ENCODE data around the gene KRTAP10-8. TPM values are rescaled to one million over a fixed set of nuclear protein-coding genes. Genes with fewer than 3 reads are reported as not detected.

Gene KRTAP10-8
- polyA plus RNA-seq, 1 donor from 2014 or later: not detected

DNA sequence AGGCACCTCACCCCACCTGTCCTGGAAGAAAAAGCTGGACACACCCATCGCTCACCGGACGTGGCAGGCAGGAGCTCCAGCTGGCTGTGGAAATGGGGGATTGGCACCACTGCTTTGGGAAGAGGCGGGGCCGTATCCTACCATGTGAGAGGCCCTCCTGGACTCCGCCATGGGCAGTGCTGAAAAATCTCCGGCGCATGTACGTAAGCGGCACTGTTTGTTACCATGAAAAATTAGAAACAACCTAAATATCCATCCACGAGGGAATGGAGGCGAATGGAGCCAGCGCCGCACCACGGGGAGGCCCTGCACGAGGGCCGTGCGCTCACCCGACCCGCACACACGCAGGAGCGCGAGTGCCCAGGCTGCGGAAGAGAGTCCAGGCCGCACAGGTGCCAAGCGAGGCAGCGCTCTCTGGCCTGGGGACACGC, 3.1 kb downstream of the KRTAP10-8 start:
- Histone ChIP-seq H3K27me3 (ENCODE audit: insufficient read depth, low read depth, low read length) (no peaks in the 10 kb centered on the region), H4K20me1 (ENCODE audit: insufficient read depth) (no peaks in the 10 kb centered on the region), H3K27ac (ENCODE audit: low read length) (no peak overlapping the region), H3K4me2 (ENCODE audit: low read length) (no peak overlapping the region), H3K36me3 (ENCODE audit: insufficient read depth, low read length) (no peaks in the 10 kb centered on the region), H3K9ac (ENCODE audit: low read length) (no peak overlapping the region), H3K4me3 (ENCODE audit: low read length) (no peak overlapping the region), H3K9me3 (ENCODE audit: low read length) (no peaks in the 10 kb centered on the region), H3K79me2 (replicated peaks; ENCODE audit: insufficient read depth, low read length) (no peaks in the 10 kb centered on the region), H3F3A (ENCODE audit: insufficient read depth, low read length, poor library complexity, severe bottlenecking) (no peaks in the 10 kb centered on the region), H2AFZ (ENCODE audit: low read depth, low read length) (no peak overlapping the region), H3K9me2 (ENCODE audit: insufficient read depth, low read length) (no peaks in the 10 kb centered on the region)
- no peak for TF ChIP-seq POLR2AphosphoS5 (IDR thresholded peaks at IDR 0.05)
- TF ChIP-seq EP300 (conservative IDR thresholded peaks at IDR 0.05; ENCODE audit: poor library complexity, severe bottlenecking): no peak
- TF ChIP-seq RAD21 (conservative IDR thresholded peaks at IDR 0.05): no peak
- TF ChIP-seq SMC3 (conservative IDR thresholded peaks at IDR 0.05; ENCODE audit: poor library complexity): no peak
- no peak for TF ChIP-seq EZH2 (IDR thresholded peaks at IDR 0.05; ENCODE audit: borderline replicate concordance, insufficient read depth, low read length, poor library complexity, severe bottlenecking)
- no peak for TF ChIP-seq MXI1 (conservative IDR thresholded peaks at IDR 0.05; ENCODE audit: poor library complexity, severe bottlenecking)
- no peak for TF ChIP-seq TAF1 (IDR thresholded peaks at IDR 0.05; ENCODE audit: low read depth)
- TF ChIP-seq, protein P1, sequence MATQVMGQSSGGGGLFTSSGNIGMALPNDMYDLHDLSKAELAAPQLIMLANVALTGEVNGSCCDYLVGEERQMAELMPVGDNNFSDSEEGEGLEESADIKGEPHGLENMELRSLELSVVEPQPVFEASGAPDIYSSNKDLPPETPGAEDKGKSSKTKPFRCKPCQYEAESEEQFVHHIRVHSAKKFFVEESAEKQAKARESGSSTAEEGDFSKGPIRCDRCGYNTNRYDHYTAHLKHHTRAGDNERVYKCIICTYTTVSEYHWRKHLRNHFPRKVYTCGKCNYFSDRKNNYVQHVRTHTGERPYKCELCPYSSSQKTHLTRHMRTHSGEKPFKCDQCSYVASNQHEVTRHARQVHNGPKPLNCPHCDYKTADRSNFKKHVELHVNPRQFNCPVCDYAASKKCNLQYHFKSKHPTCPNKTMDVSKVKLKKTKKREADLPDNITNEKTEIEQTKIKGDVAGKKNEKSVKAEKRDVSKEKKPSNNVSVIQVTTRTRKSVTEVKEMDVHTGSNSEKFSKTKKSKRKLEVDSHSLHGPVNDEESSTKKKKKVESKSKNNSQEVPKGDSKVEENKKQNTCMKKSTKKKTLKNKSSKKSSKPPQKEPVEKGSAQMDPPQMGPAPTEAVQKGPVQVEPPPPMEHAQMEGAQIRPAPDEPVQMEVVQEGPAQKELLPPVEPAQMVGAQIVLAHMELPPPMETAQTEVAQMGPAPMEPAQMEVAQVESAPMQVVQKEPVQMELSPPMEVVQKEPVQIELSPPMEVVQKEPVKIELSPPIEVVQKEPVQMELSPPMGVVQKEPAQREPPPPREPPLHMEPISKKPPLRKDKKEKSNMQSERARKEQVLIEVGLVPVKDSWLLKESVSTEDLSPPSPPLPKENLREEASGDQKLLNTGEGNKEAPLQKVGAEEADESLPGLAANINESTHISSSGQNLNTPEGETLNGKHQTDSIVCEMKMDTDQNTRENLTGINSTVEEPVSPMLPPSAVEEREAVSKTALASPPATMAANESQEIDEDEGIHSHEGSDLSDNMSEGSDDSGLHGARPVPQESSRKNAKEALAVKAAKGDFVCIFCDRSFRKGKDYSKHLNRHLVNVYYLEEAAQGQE (IDR thresholded peaks at IDR 0.05; ENCODE audit: borderline replicate concordance): no peak
- TF ChIP-seq, protein P2, sequence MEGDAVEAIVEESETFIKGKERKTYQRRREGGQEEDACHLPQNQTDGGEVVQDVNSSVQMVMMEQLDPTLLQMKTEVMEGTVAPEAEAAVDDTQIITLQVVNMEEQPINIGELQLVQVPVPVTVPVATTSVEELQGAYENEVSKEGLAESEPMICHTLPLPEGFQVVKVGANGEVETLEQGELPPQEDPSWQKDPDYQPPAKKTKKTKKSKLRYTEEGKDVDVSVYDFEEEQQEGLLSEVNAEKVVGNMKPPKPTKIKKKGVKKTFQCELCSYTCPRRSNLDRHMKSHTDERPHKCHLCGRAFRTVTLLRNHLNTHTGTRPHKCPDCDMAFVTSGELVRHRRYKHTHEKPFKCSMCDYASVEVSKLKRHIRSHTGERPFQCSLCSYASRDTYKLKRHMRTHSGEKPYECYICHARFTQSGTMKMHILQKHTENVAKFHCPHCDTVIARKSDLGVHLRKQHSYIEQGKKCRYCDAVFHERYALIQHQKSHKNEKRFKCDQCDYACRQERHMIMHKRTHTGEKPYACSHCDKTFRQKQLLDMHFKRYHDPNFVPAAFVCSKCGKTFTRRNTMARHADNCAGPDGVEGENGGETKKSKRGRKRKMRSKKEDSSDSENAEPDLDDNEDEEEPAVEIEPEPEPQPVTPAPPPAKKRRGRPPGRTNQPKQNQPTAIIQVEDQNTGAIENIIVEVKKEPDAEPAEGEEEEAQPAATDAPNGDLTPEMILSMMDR (IDR thresholded peaks at IDR 0.05; ENCODE audit: poor library complexity, severe bottlenecking): no peak

DNA sequence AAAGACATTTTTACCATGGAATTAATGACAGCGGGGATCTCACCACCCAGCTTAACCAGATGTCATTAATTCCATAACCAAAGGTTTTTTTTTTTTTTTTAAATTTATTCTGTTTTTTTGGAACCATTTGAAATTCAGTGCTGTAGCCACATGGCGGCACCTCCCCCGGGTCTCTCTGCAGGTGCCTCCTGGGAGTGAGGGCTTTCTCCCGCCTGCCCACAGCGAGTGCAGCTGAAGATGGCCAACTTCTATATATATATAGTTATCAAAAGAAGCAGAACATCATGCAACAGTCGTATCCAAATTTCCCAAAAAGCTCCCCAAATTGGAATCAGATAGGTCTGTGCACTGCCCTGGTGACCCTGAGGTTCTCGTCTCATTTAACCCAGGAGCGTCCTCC, 3.6 kb downstream of the KRTAP10-8 start:
- Histone ChIP-seq H3K27ac (ENCODE audit: low read length) (no peak overlapping the region), H2AFZ (ENCODE audit: low read depth, low read length) (no peak overlapping the region), H3K79me2 (replicated peaks; ENCODE audit: insufficient read depth, low read length) (no peaks in the 10 kb centered on the region), H3F3A (ENCODE audit: insufficient read depth, low read length, poor library complexity, severe bottlenecking) (no peaks in the 10 kb centered on the region), H3K9me2 (ENCODE audit: insufficient read depth, low read length) (no peaks in the 10 kb centered on the region), H3K9me3 (ENCODE audit: low read length) (no peaks in the 10 kb centered on the region), H4K20me1 (ENCODE audit: insufficient read depth) (no peaks in the 10 kb centered on the region), H3K4me3 (ENCODE audit: low read length) (no peak overlapping the region), H3K36me3 (ENCODE audit: insufficient read depth, low read length) (no peaks in the 10 kb centered on the region), H3K9ac (ENCODE audit: low read length) (no peak overlapping the region), H3K4me2 (ENCODE audit: low read length) (no peak overlapping the region), H3K27me3 (ENCODE audit: insufficient read depth, low read depth, low read length) (no peaks in the 10 kb centered on the region)
- TF ChIP-seq EP300 (conservative IDR thresholded peaks at IDR 0.05; ENCODE audit: poor library complexity, severe bottlenecking): no peak
- TF ChIP-seq TAF1 (IDR thresholded peaks at IDR 0.05; ENCODE audit: low read depth): no peak
- TF ChIP-seq, protein P2 (IDR thresholded peaks at IDR 0.05; ENCODE audit: poor library complexity, severe bottlenecking): no peak
- no peak for TF ChIP-seq SMC3 (conservative IDR thresholded peaks at IDR 0.05; ENCODE audit: poor library complexity)
- TF ChIP-seq MXI1 (conservative IDR thresholded peaks at IDR 0.05; ENCODE audit: poor library complexity, severe bottlenecking): no peak
- TF ChIP-seq, protein P1 (IDR thresholded peaks at IDR 0.05; ENCODE audit: borderline replicate concordance): no peak
- no peak for TF ChIP-seq POLR2AphosphoS5 (IDR thresholded peaks at IDR 0.05)
- TF ChIP-seq RAD21 (conservative IDR thresholded peaks at IDR 0.05): no peak
- no peak for TF ChIP-seq EZH2 (IDR thresholded peaks at IDR 0.05; ENCODE audit: borderline replicate concordance, insufficient read depth, low read length, poor library complexity, severe bottlenecking)
